Pancreas (tissue), 10 donors: ENCODE measurements around the gene TRIOBP. TPM values are rescaled to one million over a fixed set of nuclear protein-coding genes. Genes with fewer than 3 reads are reported as not detected.

Source experiments
- ATAC-seq, 4 donors: fragments of 200-7000 bp; cut with Tn5 transposase; one replicate each; pipeline versions ENCODE4 v1.8.0 to v1.9.1; 2020; ENCODE audit warnings: mild to moderate bottlenecking in 4 of 4, moderate library complexity in 4 of 4
- DNase-seq, 6 donors: peaks; one replicate each; pipeline ENCODE4 v3.0.0-alpha.2; 2020
- FAIRE-seq: peaks from 2 replicates; lab custom pipeline; 2012; peaks lifted over from hg19 to GRCh38; lab: Jason Lieb, UNC
- H3K27ac ChIP-seq, 4 donors: fragments of 200-600 bp; sonication (generic); 1 replicate in 3 of 4; 2 replicates in 1 of 4; pipeline versions ENCODE4 v1.5.0 to v1.8.0; 2020
- H3K27me3 ChIP-seq, 4 donors: fragments of 200-600 bp; one replicate each; pipeline ENCODE4 v1.8.0; 2021
- H3K36me3 ChIP-seq, 3 donors: fragments of 200-600 bp; sonication (generic) in 1 of 3; one replicate each; pipeline versions ENCODE4 v1.5.0 to v1.8.0; 2020 to 2021
- H3K4me1 ChIP-seq, 3 donors: fragments of 200-600 bp; one replicate each; pipeline ENCODE4 v1.8.0; 2021
- H3K4me3 ChIP-seq, 4 donors: fragments of 200-600 bp; sonication (generic) in 2 of 4; one replicate each; pipeline versions ENCODE4 v1.5.0 to v1.8.0; 2020 to 2021
- H3K9me3 ChIP-seq, 4 donors: fragments of 200-600 bp; one replicate each; pipeline ENCODE4 v1.8.0; 2021
- CTCF ChIP-seq, 4 donors: fragments of 200-600 bp; sonication (generic) in 3 of 4; IDR thresholded peaks; one replicate each; pipeline versions ENCODE4 v1.5.0 to v1.8.0; 2021; ENCODE audit warnings: antibody characterized with exemption in 4 of 4
- WGBS, 2 donors: extraction: QIAGEN DNeasy Blood & Tissue Kit; methylation state at CpG; one replicate each; pipeline ENCODE4 v1.1.7; 2013; 5-methylcytosine and 5-hydroxymethylcytosine counted together
- intact Hi-C, 3 donors: fragments of 100-400 bp; cut with DNase I; formaldehyde crosslinking; loops; one replicate each; pipeline versions ENCODE4 v1.11.1 to v1.14.2; 2022
- polyA plus RNA-seq, 2 donors: library from polyadenylated mRNA; stranded (reverse); fragments of 200-250 nt; gene quantifications; one replicate each; pipeline ENCODE4 v1.2.3, GENCODE V29; 2013
- total RNA-seq, 6 donors: library from RNA; stranded (reverse); fragmentation: NEBNext Ultra II Directional in 4 of 6; extraction: Animal tissue kit (Norgen Biotek cat#: 25700) in 4 of 6; gene quantifications; one replicate each; pipeline versions ENCODE4 v1.2.1 to v1.2.4, GENCODE V29; 2021 to 2023
- donor health status: healthy with polysubstance abuse.
- donor health status: DM: no; HTN: no; CAD: no; lungs with moderate emphysema.
- donor health status: DM: no; HTN: no; CAD: no.
- donor health status: control.
- donor health status: control.
- donor health status: Bipolar disorder and iron deficiency.
- donor health status: DM: yes; HTN: yes; CAD: no.
- donor health status: DM: no; HTN: no; CAD: no.
- donor health status: DM: no; HTN: no; CAD: no.
- donor health status: DM: yes; HTN: yes; CAD: no.

The TRIOBP gene
- total and polyA plus RNA-seq, 8 donors, result 17.4 to 36.6 (median 24.1) TPM

- ATAC-seq (no peak), FAIRE-seq (no peak), DNase-seq (no peak)
- intact Hi-C loops, result loop anchor here in 2 of 3 donors (10.0 kb wide), 2 partner anchors 123 to 153 kb away; no protein-coding TSS in a partner anchor
- 84 to 89% methylated on average over 2 of the region's 2 CpGs for WGBS, 2 donors
- Histone ChIP-seq H3K4me3 (no peak overlapping the region), H3K27me3 (no peaks in the 10 kb centered on the region), H3K36me3 (peaks cover 0 to 8% (median 6%) of the 10 kb centered on the region in 3 donors), H3K4me1 (peaks cover 0 to 18% (median 3%) of the 10 kb centered on the region in 3 donors), H3K27ac (no peak overlapping the region), H3K9me3 (no peaks in the 10 kb centered on the region)
- TF ChIP-seq CTCF (IDR thresholded peaks at IDR 0.05), result no peak
These were observed 115.0 kb downstream of the TRIOBP start for GRCh38 chr22:37811867-37812266.

GRCh38 chr22:37812869-37813678, 116.2 kb downstream of the TRIOBP start:
- 85 to 88% methylated on average over 27 of the region's 27 CpGs for WGBS, 2 donors
- intact Hi-C loops, result loop anchor here in 2 of 3 donors (10.0 kb wide), 2 partner anchors 122 to 152 kb away; no protein-coding TSS in a partner anchor
- no peaks in the 10 kb centered on the region for H3K9me3 ChIP-seq
- H3K36me3 ChIP-seq, result peaks cover 0 to 8% (median 6%) of the 10 kb centered on the region in 3 donors
- FAIRE-seq (no peak), ATAC-seq (no peak), DNase-seq (no peak)
- no peak overlapping the region for H3K27ac ChIP-seq
- H3K4me3 ChIP-seq, result no peak overlapping the region
- TF ChIP-seq CTCF (IDR thresholded peaks at IDR 0.05), result no peak
- peaks cover 3 to 18% (median 7%) of the 10 kb centered on the region in 3 donors for H3K4me1 ChIP-seq
- no peaks in the 10 kb centered on the region for H3K27me3 ChIP-seq

GRCh38 chr22:37815593-37815992, 118.7 kb downstream of the TRIOBP start:
- FAIRE-seq (no peak), DNase-seq (no peak), ATAC-seq (no peak)
- Histone ChIP-seq H3K9me3 (no peaks in the 10 kb centered on the region), H3K4me3 (no peak overlapping the region), H3K36me3 (peaks cover 0 to 8% (median 6%) of the 10 kb centered on the region in 3 donors), H3K27ac (no peak overlapping the region), H3K27me3 (no peaks in the 10 kb centered on the region), H3K4me1 (peaks cover 11 to 14% (median 13%) of the 10 kb centered on the region in 3 donors)
- intact Hi-C loops, result loop anchor here in 2 of 3 donors (5.0 to 10.0 kb wide), 3 partner anchors 47 to 149 kb away; no protein-coding TSS in a partner anchor
- TF ChIP-seq CTCF (IDR thresholded peaks at IDR 0.05), result no peak
- WGBS, 2 donors, result 84 to 85% methylated on average over 12 of the region's 12 CpGs

GRCh38 chr22:37816543-37817180, 119.8 kb downstream of the TRIOBP start:
- H3K4me3 ChIP-seq, result no peak overlapping the region
- H3K4me1 ChIP-seq, result peaks cover 3 to 14% (median 11%) of the 10 kb centered on the region in 3 donors
- intact Hi-C loops, result loop anchor here in 2 of 3 donors (5.0 to 10.0 kb wide), 3 partner anchors 46 to 148 kb away; no protein-coding TSS in a partner anchor
- ATAC-seq, result no peak
- no peak for FAIRE-seq
- peaks cover 0 to 8% (median 6%) of the 10 kb centered on the region in 3 donors for H3K36me3 ChIP-seq
- 82 to 87% methylated on average over 23 of the region's 23 CpGs for WGBS, 2 donors
- TF ChIP-seq CTCF (IDR thresholded peaks at IDR 0.05), result no peak
- DNase-seq, result no peak
- H3K27ac ChIP-seq, result no peak overlapping the region
- H3K9me3 ChIP-seq, result no peaks in the 10 kb centered on the region
- no peaks in the 10 kb centered on the region for H3K27me3 ChIP-seq
